Measurements from ENCODE around the gene ANGPTL8. TPM values are rescaled to one million over a fixed set of nuclear protein-coding genes. Genes with fewer than 3 reads are reported as not detected.

ANGPTL8 gene
- not detected in 2 replicates for total RNA-seq (2014; rRNA removed; shearing (Covaris generic))
- polyA plus RNA-seq (2016; fragmentation: Nextera tagmentation; extraction: Ambion mirVana) = 0.42 TPM in 1 of 2 replicates, not detected in the other
- long read RNA-seq = 0 reads

GRCh38 chr19:11239377-11240000 is at the start of gene ANGPTL8:
ANGPTL8 (plus strand) TSS chr19:11239619; CDS start chr19:11239638, 19 bp downstream.
- Histone ChIP-seq H3F3A (replicated peaks; ENCODE audit: low read depth) (no peaks in the 10 kb centered on the region), H4K20me1 (replicated peaks; ENCODE audit: insufficient read depth) (no peaks in the 10 kb centered on the region), H3K9me2 (ENCODE audit: insufficient read depth) (no peaks in the 10 kb centered on the region), H3K4me2 (no peak within 1 kb of the TSS), H2AFZ (no peak within 1 kb of the TSS), H3K27me3 (ENCODE audit: insufficient read depth) (no peaks in the 10 kb centered on the region), H3K4me3 (no peak within 1 kb of the TSS), H3K36me3 (ENCODE audit: insufficient read depth) (no peaks in the 10 kb centered on the region; the same call in 1 of the 2 replicates), H3K79me2 (replicated peaks; ENCODE audit: insufficient read depth) (no peaks in the 10 kb centered on the region), H3K27ac (ENCODE audit: low read depth) (no peak within 1 kb of the TSS), H3K4me1 (ENCODE audit: insufficient read depth) (no peaks in the 10 kb centered on the region)
- no peak within 1 kb of the TSS; the same call in 2 of the 3 replicates for H3K4me3 Mint-ChIP-seq
- peaks cover 30% of the 10 kb centered on the region for H3K36me3 Mint-ChIP-seq (ENCODE audit: low read depth)
- H3K27me3 Mint-ChIP-seq (ENCODE audit: insufficient read depth, low read depth, poor library complexity) = peaks cover 10% of the 10 kb centered on the region
- no peak for TF ChIP-seq ZNF462 (CRISPR knock-in tag; IDR thresholded peaks at IDR 0.05)
- no peak for TF ChIP-seq ZNF114 (CRISPR knock-in tag; IDR thresholded peaks at IDR 0.05)
- TF ChIP-seq STAT1 (IDR thresholded peaks at IDR 0.05; ENCODE audit: unreplicated experiment) = no peak
- no peak for TF ChIP-seq CREB1 (CRISPR knock-in tag; IDR thresholded peaks at IDR 0.05; ENCODE audit: low read depth)
- TF ChIP-seq EZH2phosphoT487 (IDR thresholded peaks at IDR 0.05; ENCODE audit: unreplicated experiment) = no peak
- no peak for TF ChIP-seq POLR2AphosphoS5 (IDR thresholded peaks at IDR 0.05; ENCODE audit: low read depth)
- no peak for TF ChIP-seq ZNF331 (CRISPR knock-in tag; IDR thresholded peaks at IDR 0.05; ENCODE audit: low read depth)
- no peak for TF ChIP-seq CTCF (conservative IDR thresholded peaks at IDR 0.05; ENCODE audit: low read depth in 2 of 2)
- no peak for TF ChIP-seq EZH2 (IDR thresholded peaks at IDR 0.05; ENCODE audit: low read depth, unreplicated experiment)
- no peak for TF ChIP-seq REST (IDR thresholded peaks at IDR 0.05; ENCODE audit: unreplicated experiment)
- no peak for TF ChIP-seq JUNB (IDR thresholded peaks at IDR 0.05; ENCODE audit: unreplicated experiment)
- TF ChIP-seq NANOG (IDR thresholded peaks at IDR 0.05; ENCODE audit: borderline replicate concordance) = no peak
- TF ChIP-seq ETS1 (IDR thresholded peaks at IDR 0.05) = no peak
- ATAC-seq (no peak), DNase-seq (ENCODE audit: low spot score) (no peak)
- H3K27ac Mint-ChIP-seq = no peak within 1 kb of the TSS
- H3K4me1 Mint-ChIP-seq = peaks cover 9% of the 10 kb centered on the region
- H3K9me3 Mint-ChIP-seq = no peaks in the 10 kb centered on the region
